Mucosa of stomach (tissue), 1 donor: ENCODE data around the gene KAZN.

Experiments used
- H3K27me3 ChIP-seq: one replicate; pipeline ENCODE4 v1.7.0; 2013; ENCODE audit warnings: mild to moderate bottlenecking, low read length; ENCODE audit not compliant: control insufficient read depth, insufficient read depth
- H3K36me3 ChIP-seq: one replicate; pipeline ENCODE4 v1.7.0; 2013; ENCODE audit warnings: low read length; ENCODE audit not compliant: control insufficient read depth, insufficient read depth
- H3K4me1 ChIP-seq: one replicate; pipeline ENCODE4 v1.7.0; 2013; ENCODE audit warnings: mild to moderate bottlenecking, low read length; ENCODE audit not compliant: control insufficient read depth, insufficient read depth
- H3K4me3 ChIP-seq: one replicate; pipeline ENCODE4 v1.7.0; 2013; ENCODE audit warnings: low read length
- H3K9ac ChIP-seq: one replicate; pipeline ENCODE4 v1.7.0; 2013; ENCODE audit warnings: mild to moderate bottlenecking, low read length, moderate library complexity
- H3K9me3 ChIP-seq: one replicate; pipeline ENCODE4 v1.7.0; 2013; ENCODE audit warnings: mild to moderate bottlenecking, low read length, moderate library complexity; ENCODE audit not compliant: control insufficient read depth
- donor health status: Pancreatic carcinoma.

KAZN gene

DNA sequence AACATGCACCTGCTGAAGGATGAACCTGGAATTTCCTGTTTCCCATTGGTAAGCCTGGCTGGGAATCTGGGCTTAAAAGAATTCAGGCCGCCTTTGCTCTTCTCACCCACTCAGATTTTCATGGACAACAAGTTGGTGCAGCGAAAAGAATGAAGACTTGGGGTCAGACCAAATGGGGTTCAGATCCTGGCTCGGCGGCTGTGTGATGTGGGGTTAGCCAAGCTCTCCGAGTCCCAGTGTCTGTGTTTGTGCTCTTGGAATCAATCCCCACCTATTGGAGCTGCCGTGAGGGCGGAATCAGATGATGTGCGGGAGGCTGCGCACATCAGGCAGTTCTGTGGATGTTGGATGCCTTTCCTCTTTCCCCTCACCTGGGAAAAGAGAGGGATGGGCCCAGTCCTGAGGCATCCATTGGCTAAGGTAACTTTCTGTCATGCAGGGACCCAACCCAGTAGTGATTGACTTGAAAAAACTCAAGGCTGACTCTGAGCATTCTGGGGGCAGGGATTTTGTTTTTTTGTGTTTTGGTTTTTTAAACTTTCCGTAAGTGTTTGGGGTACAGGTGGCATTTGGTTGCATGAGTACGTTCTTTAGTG lies 228.3 kb downstream of the KAZN start:
- H3K4me3 ChIP-seq, result no peak overlapping the region
- H3K4me1 ChIP-seq, result peaks cover 5% of the 10 kb centered on the region
- peaks cover 2% of the 10 kb centered on the region for H3K27me3 ChIP-seq
- no peak overlapping the region for H3K9ac ChIP-seq
- no peaks in the 10 kb centered on the region for H3K36me3 ChIP-seq
- H3K9me3 ChIP-seq, result no peaks in the 10 kb centered on the region

DNA sequence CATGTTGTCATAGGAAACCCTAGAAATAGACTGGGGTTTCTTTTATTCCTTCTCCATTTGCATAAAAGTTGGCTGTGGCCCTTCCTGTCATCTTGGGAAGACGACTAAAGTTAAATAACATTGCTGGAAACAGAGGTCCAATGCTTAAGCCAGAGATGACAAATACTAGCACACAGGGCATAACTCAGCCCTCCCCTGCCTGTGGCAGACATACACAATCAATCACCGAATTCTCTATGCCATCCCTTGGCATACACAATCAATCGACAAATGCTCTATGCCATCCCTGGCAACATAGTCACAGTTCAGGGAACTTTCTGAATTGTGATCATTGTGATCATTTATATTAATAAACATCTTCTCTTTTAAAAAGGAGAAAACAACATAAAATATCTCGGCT lies 229.4 kb downstream of the KAZN start:
- H3K36me3 ChIP-seq, result no peaks in the 10 kb centered on the region
- H3K4me3 ChIP-seq, result no peak overlapping the region
- H3K4me1 ChIP-seq, result peaks cover 5% of the 10 kb centered on the region
- peaks cover 2% of the 10 kb centered on the region for H3K27me3 ChIP-seq
- no peak overlapping the region for H3K9ac ChIP-seq
- no peaks in the 10 kb centered on the region for H3K9me3 ChIP-seq

DNA sequence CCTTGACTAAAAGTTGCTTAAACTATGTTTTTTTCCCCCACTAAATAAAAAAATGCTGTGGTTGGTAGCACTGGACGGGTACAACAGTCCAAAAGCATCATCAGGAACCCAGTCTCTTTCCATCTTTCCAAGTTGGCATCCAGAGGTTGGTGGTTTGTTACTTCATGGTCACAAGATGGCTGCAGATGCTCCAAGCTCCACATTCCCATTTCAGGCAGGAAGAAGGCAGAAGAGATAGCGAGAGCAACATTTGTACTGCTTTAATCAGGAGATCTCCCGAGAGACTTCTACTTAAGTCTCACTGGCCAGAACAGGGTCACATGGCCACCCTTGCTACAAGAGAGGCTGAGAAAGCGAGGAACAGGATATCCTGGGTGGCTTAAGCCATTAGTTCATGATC lies 230.2 kb downstream of the KAZN start:
- Histone ChIP-seq H3K4me1 (peaks cover 5% of the 10 kb centered on the region), H3K27me3 (peaks cover 2% of the 10 kb centered on the region), H3K9me3 (no peaks in the 10 kb centered on the region), H3K4me3 (no peak overlapping the region), H3K9ac (no peak overlapping the region), H3K36me3 (no peaks in the 10 kb centered on the region)

DNA sequence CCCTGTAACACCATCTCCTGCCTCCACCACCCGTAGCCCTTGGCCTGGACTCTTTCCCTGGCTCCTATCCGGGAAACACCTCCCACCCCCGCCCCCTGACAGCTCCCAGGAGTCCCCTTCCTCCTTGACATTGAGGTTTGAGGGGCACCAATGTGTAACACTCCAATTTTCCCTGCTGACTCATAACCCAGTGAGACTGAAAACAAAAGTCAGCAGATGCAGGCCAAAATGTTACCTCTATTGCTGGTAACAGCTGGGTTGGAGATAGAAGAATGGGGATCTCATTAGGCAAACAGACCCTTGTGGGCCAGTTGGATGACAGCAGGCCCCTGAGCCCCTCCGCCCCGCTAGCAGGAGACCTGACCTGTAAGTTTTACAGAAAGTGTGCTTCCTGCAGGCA lies 237.2 kb downstream of the KAZN start:
- no peaks in the 10 kb centered on the region for H3K4me1 ChIP-seq
- H3K27me3 ChIP-seq, result peaks cover 2% of the 10 kb centered on the region
- H3K9ac ChIP-seq, result no peak overlapping the region
- H3K9me3 ChIP-seq, result no peaks in the 10 kb centered on the region
- no peak overlapping the region for H3K4me3 ChIP-seq
- no peaks in the 10 kb centered on the region for H3K36me3 ChIP-seq

DNA sequence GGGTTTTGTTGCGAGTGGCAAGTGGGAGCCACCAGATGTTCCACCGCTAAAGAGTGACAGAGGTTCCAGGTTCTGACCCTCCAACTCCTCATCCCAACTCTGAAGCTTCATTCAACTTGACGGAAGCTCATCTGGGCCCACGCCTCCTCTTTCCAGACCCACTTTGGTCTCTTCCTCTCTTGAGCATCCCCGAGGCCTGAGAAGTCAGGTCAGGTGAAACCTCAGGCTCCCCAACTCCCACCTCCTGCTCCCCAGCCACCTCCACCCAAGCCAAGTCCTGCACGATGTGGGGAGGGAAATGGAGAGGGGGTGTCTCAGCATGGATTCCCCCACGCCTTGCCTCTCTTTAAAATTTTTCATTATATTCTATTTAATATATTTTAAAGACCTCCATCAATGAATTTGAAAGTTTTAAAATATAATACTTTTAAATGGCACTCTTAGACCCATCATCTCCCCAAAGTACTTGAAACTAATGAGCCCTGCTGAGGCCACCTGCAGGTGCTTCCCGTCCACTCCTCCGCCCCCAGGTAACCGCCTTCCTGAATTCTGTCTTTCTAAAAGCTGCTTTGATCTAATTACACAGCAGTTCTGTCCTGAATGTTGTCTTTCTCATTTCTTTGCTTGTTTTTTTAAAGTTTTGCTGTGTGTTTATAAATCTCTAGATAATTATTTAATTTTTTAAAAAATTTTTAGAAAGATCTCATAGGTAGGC lies 238.1 kb downstream of the KAZN start:
- peaks cover under 1% of the 10 kb centered on the region for H3K9me3 ChIP-seq
- H3K4me3 ChIP-seq, result no peak overlapping the region
- H3K9ac ChIP-seq, result no peak overlapping the region
- H3K4me1 ChIP-seq, result no peaks in the 10 kb centered on the region
- no peaks in the 10 kb centered on the region for H3K36me3 ChIP-seq
- H3K27me3 ChIP-seq, result peaks cover under 1% of the 10 kb centered on the region

DNA sequence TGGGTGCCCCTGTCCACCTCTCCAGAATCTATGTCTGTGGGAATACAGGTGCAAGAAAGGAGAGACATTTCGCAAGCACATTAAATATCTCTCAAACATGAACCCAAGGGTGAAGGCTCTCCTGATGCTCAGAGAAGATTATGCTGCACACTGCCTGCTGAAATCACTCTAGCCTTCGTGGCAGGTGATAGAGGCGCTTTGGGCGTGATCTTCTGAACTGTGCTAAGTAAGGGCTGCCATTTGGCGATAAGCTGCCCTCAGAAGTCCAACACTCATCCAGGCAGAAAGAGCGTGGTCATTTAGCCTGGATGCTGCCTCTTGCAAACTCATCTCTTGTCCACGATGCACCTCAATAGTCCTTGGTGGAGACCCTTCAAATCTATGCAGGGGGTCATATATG lies 241.9 kb downstream of the KAZN start:
- Histone ChIP-seq H3K9ac (no peak overlapping the region), H3K4me3 (no peak overlapping the region), H3K4me1 (no peaks in the 10 kb centered on the region), H3K27me3 (no peaks in the 10 kb centered on the region), H3K36me3 (no peaks in the 10 kb centered on the region), H3K9me3 (peaks cover 7% of the 10 kb centered on the region)

DNA sequence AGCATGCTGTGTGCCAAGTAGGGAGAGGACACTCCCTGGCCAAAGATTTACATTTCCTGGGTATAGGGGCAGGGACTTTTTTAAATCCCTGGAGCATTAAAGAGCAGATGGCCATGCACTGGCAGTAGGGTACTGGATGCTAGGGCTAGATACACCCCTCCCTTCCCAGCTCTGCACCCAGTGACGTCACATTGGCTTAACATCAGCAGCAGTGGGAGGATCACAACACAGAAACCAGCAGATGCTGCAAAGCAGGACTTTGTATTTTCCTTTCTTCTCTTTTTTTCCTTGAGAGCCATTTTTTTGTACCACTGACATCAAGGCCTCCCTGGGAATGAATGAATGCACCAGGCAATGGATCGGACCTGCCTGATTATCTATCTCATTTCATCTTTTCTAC lies 243.0 kb downstream of the KAZN start:
- H3K4me3 ChIP-seq, result no peak overlapping the region
- H3K4me1 ChIP-seq, result no peaks in the 10 kb centered on the region
- no peak overlapping the region for H3K9ac ChIP-seq
- peaks cover 7% of the 10 kb centered on the region for H3K9me3 ChIP-seq
- H3K27me3 ChIP-seq, result no peaks in the 10 kb centered on the region
- no peaks in the 10 kb centered on the region for H3K36me3 ChIP-seq

DNA sequence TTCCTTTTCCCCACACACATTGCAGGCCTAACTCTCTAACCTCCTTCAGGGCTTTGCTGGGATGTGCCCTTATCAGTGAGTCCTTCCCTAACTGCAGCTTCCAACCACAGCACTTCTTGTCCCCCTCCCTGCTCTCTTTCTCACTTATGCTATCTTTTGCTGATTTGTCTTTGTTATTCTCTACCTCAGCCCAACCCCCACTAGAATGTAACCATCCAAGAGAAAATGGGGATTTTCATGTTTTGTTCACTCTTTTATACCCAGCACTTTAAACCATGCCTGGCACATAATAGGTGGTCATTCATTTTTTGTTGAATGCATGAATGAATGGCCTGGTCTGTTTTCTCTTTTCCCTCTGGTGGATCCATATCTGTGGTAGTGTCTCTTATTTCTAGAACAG lies 243.5 kb downstream of the KAZN start:
- H3K4me1 ChIP-seq, result no peaks in the 10 kb centered on the region
- no peak overlapping the region for H3K4me3 ChIP-seq
- H3K27me3 ChIP-seq, result no peaks in the 10 kb centered on the region
- H3K9ac ChIP-seq, result no peak overlapping the region
- no peaks in the 10 kb centered on the region for H3K36me3 ChIP-seq
- peaks cover 7% of the 10 kb centered on the region for H3K9me3 ChIP-seq

DNA sequence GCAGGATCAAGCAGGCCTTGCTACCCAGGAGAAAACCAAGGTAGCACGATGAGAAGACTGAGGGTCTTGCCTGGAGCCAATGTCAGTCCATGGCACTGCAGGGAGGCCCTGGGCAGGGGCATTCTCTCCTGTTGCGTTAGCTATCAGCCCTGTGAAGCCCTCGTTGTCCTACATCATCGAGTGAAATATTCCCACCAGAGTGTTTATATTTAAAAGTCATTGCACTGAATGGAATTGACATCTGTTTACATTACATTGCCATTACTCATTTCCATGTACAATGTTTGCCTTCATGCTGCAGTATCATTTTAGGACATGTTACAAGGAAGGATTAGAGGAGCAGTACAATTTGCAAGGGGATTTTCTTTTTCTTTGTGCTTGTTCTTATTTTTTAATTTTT lies 243.9 kb downstream of the KAZN start:
- Histone ChIP-seq H3K4me1 (no peaks in the 10 kb centered on the region), H3K4me3 (no peak overlapping the region), H3K27me3 (no peaks in the 10 kb centered on the region), H3K36me3 (no peaks in the 10 kb centered on the region), H3K9me3 (peaks cover 7% of the 10 kb centered on the region), H3K9ac (no peak overlapping the region)

DNA sequence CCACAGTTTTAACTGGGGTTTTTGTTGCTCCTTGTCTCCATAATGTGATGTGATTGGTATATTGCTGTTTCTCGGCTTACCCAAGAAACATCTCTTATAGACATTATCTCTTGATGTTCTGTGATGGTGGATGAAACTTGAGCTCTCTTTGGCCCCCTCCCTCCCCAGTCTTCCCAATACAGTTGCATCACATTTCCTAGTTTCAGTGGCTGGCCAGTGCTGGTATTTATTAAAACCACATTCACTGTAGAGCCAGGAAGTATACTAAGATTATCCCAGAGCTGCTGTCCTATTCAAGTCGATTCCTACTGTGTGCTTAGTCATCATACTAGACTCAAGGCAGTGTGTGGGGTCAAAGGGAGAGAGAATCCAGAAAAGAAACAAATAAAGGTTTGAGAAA lies 244.4 kb downstream of the KAZN start:
- no peaks in the 10 kb centered on the region for H3K27me3 ChIP-seq

DNA sequence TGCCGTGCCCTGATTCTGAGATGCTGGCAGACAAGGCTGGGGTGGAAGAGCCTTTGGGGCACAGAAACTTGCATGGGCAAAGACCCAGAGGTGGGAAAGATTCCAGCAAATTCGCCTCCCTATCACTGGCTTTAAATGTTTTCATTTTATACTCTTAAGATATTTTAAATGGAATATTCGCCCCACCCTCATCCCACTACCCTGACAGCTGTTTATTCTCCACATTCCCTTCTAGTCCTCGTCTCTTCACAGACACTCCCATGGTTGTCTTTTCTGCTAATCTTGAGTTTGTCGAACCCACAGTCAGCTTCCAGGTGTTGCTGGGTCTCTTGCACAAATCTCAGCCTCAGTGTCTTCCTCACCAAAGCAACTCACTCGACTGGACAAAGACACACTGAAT lies 245.0 kb downstream of the KAZN start:
- Histone ChIP-seq H3K9me3 (peaks cover 7% of the 10 kb centered on the region), H3K36me3 (no peaks in the 10 kb centered on the region), H3K9ac (no peak overlapping the region), H3K27me3 (no peaks in the 10 kb centered on the region), H3K4me3 (no peak overlapping the region), H3K4me1 (no peaks in the 10 kb centered on the region)

More for the DNA sequence above, 244.4 kb downstream of the KAZN start:
- Histone ChIP-seq H3K4me3 (no peak overlapping the region), H3K36me3 (no peaks in the 10 kb centered on the region), H3K9ac (no peak overlapping the region), H3K4me1 (no peaks in the 10 kb centered on the region), H3K9me3 (peaks cover 7% of the 10 kb centered on the region)

DNA sequence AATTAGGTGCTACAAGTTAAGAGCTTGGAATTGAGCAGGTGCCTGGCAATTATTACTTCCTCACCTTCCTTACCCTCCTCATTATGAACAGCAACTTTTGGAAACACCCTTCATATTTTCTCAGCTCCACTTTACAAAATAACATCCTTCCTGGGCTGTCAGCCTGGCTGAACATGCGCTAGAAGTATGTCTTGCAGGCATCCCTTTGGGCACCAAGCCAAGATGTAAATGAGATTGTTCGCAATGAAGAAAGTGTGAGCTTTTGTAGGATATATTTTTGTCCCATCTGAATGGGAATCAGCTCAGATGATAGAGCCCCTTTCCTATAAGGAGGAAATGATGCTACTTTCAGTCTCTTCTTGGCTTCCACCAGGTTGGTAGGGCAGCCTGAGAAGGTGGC lies 245.9 kb downstream of the KAZN start:
- no peaks in the 10 kb centered on the region for H3K36me3 ChIP-seq
- peaks cover 7% of the 10 kb centered on the region for H3K9me3 ChIP-seq
- H3K27me3 ChIP-seq, result no peaks in the 10 kb centered on the region

More for the DNA sequence above, 245.9 kb downstream of the KAZN start:
- Histone ChIP-seq H3K9ac (no peak overlapping the region), H3K4me1 (no peaks in the 10 kb centered on the region), H3K4me3 (no peak overlapping the region)
